GM18519 (cell line): ENCODE measurements around the gene IGF2.

Experiments used
- ATAC-seq: cut with Tn5 transposase; IDR thresholded peaks from one replicate; pipeline ENCODE4 v1.9.1; 2021; ENCODE audit warnings: mild to moderate bottlenecking, moderate library complexity; ENCODE audit not compliant: unreplicated experiment, low FRiP score

IGF2 gene

GRCh38 chr11:2171591-2172003, 32.4 kb upstream of the IGF2 start, which contains the start of gene TH:
TH (minus strand) TSS chr11:2171815; CDS start chr11:2171786, 29 bp downstream.
- no peak for ATAC-seq

GRCh38 chr11:2169626-2170570, 30.7 kb upstream of the IGF2 start:
- no peak for ATAC-seq

GRCh38 chr11:2169005-2169378, 29.8 kb upstream of the IGF2 start:
- ATAC-seq = no peak

GRCh38 chr11:2168286-2169004, 29.3 kb upstream of the IGF2 start:
- no peak for ATAC-seq

- no peak for ATAC-seq
Measured at GRCh38 chr11:2167141-2168045, 28.2 kb upstream of the IGF2 start.

- no peak for ATAC-seq
Measured at GRCh38 chr11:2166091-2166851, 27.1 kb upstream of the IGF2 start.

GRCh38 chr11:2165571-2165970, 26.4 kb upstream of the IGF2 start:
- ATAC-seq = no peak

- no peak for ATAC-seq
Measured at GRCh38 chr11:2164861-2165555, 25.8 kb upstream of the IGF2 start.

GRCh38 chr11:2164081-2164480, 24.9 kb upstream of the IGF2 start:
- no peak for ATAC-seq

GRCh38 chr11:2163428-2163978, 24.3 kb upstream of the IGF2 start:
- no peak for ATAC-seq

GRCh38 chr11:2160736-2161259, 21.6 kb upstream of the IGF2 start, which contains the start of gene INS:
INS (minus strand) TSS chr11:2161209; CDS start chr11:2160971, 238 bp downstream.
- ATAC-seq = no peak

- ATAC-seq = no peak
Measured at GRCh38 chr11:2159536-2160413, 20.6 kb upstream of the IGF2 start.

- ATAC-seq = no peak
Measured at GRCh38 chr11:2158966-2159365, 19.8 kb upstream of the IGF2 start.

GRCh38 chr11:2158296-2158737, 19.1 kb upstream of the IGF2 start:
- no peak for ATAC-seq

GRCh38 chr11:2157294-2158040, 18.3 kb upstream of the IGF2 start:
- ATAC-seq = no peak

GRCh38 chr11:2156416-2157182, 17.4 kb upstream of the IGF2 start:
- no peak for ATAC-seq
